Activated CD8-positive, alpha-beta memory T cell treated with anti-CD3 and anti-CD28 coated beads, Interleukin-2, amount 50 U/mL, for 24 hours (primary cell): ENCODE results near the gene OBSCN.

Experiments used
- DNase-seq: peaks from one replicate; pipeline ENCODE4 v3.0.0-alpha.2; 2020; ENCODE audit errors: extremely low read depth

The OBSCN gene

GRCh38 chr1:228207851-228208821 is at the start of gene OBSCN:
TSS of gene OBSCN (plus strand) at chr1:228208044. CDS start at chr1:228211784, 3,740 bp downstream.
- DNase-seq = no peak

- DNase-seq = no peak
Observed at GRCh38 chr1:228158151-228159007, 49.5 kb upstream of the OBSCN start.

GRCh38 chr1:228159008-228159665 is 48.7 kb upstream of the OBSCN start:
- DNase-seq = no peak

GRCh38 chr1:228160201-228160761 is 47.6 kb upstream of the OBSCN start:
- DNase-seq = no peak

- DNase-seq = no peak
Observed at GRCh38 chr1:228161362-228161761, 46.5 kb upstream of the OBSCN start.

- DNase-seq = no peak
Observed at GRCh38 chr1:228161866-228162265, 46.0 kb upstream of the OBSCN start.

- DNase-seq = no peak
Observed at GRCh38 chr1:228162286-228163006, 45.4 kb upstream of the OBSCN start.

- no peak for DNase-seq
Observed at GRCh38 chr1:228163007-228163753, 44.7 kb upstream of the OBSCN start.

- DNase-seq = no peak
Observed at GRCh38 chr1:228163776-228164519, 43.9 kb upstream of the OBSCN start.

GRCh38 chr1:228164561-228165371 is 43.1 kb upstream of the OBSCN start:
- no peak for DNase-seq

- DNase-seq = peak; percentile 98
Observed at GRCh38 chr1:228165372-228166169, 42.3 kb upstream of the OBSCN start, which contains the start of gene IBA57. TSS of gene IBA57 (plus strand) at chr1:228165804. CDS start at chr1:228165817, 13 bp downstream.

GRCh38 chr1:228166170-228166936 is 41.5 kb upstream of the OBSCN start:
- no peak for DNase-seq

- no peak for DNase-seq
Observed at GRCh38 chr1:228168563-228169270, 39.1 kb upstream of the OBSCN start.

GRCh38 chr1:228169345-228169744 is 38.5 kb upstream of the OBSCN start:
- DNase-seq = no peak

GRCh38 chr1:228170666-228171065 is 37.2 kb upstream of the OBSCN start:
- DNase-seq = no peak

- DNase-seq = no peak
Observed at GRCh38 chr1:228171221-228171891, 36.5 kb upstream of the OBSCN start.
